GM20431 (cell line): ENCODE data around the gene MMP7.

Source experiments
- in situ Hi-C: fragments of 300-500 bp; cut with MseI, MboI; formaldehyde crosslinking; loops from one replicate; pipeline ENCODE4 v1.15.0; 2020; ENCODE audit warnings: low sequenced_read_pairs; ENCODE audit not compliant: unreplicated experiment

Gene MMP7

GRCh38 chr11:102530558-102530957 lies at the start of gene MMP7:
MMP7 (minus strand) TSS chr11:102530747; CDS start chr11:102530700, 47 bp downstream.
- in situ Hi-C loops: no loop called here

GRCh38 chr11:102577723-102578122 lies 47.2 kb upstream of the MMP7 start:
- in situ Hi-C loops: no loop called here

DNA sequence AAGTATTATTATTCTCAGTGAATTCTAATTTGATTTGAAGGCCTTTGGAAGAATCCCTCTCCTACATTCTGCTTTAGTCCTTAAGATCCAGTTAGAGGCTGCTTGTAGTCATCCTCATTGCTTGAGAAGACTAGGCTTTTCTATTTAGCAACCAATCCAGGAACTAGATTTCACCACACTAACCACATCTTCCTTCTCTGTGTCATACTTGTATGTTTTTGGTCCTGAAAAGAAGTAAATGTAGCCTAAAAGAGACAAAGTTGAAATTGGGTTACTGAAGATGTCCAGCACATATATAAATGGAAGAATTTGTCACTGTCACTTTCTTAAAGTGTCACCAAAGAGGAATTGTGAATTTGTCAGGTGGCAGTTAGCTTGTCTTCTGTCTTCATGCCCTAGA lies 46.6 kb upstream of the MMP7 start:
- in situ Hi-C loops: no loop called here

- in situ Hi-C loops: no loop called here
Measured at GRCh38 chr11:102576350-102576749, 45.8 kb upstream of the MMP7 start.

DNA sequence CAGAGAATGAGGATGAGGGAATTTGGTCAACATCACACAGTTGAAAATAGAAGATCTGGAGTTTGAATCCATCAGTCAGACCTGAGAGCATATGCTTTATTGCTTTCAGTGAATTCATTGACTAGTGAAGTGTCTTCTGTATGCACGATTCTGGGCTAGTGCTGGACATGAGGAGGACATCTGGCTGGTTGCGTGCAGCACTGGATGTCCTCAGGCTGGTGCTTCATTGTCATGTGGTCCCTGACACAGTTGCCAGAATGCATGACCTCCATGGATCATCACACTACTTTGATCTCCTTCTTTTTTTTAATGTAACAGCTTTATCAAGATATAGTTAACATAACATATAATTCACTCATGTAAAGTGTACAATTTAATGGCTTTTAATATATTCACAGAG lies 44.5 kb upstream of the MMP7 start:
- in situ Hi-C loops: no loop called here

DNA sequence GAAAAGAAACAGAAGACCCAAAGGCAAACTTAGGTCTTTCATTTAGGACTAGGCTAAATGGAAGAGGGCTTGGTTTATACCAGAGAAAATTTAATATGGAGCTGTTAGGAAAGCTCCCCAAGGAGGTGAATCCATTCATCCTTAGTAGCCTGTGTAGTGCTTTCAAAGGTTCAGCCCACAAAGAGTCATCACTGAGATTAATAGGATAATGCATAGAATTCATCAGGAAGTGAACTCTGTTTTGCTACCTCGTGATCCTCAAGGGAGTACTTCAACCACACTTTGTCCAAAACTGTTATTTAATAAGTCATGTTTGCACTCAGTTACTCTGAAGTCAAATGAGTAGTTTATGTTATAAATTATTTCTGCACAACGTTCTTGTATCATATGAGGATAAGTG lies 43.3 kb upstream of the MMP7 start:
- in situ Hi-C loops: no loop called here

DNA sequence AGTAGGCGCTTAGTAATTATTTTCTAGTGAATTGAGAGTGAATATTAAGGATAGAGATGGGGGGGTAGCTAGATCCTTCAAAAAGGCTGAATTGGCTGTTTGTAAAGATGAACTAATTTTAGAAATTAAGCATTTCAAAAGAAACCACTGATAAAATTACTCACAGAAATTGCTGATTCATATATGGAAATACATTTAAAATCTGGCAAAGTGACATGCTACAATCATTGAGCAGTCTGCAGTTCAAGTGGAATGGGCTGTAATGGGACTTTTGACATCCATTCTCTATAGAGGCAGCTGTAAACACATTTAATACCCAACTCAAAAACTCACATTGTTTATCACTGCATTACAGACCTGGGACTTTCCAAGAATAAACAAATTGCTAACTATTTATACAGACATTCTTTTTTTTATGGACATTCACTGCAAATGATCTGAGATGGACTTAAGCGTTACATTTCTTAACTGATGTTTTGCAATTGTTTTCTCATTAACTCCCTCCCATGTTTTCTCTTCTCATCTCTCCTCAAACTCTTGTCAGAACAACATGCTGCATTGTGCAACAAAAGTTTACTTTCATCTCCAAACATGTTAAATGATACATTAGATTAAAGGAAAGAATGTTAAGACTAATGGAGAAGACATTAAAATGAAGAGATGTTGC lies 42.1 kb upstream of the MMP7 start:
- in situ Hi-C loops: no loop called here

DNA sequence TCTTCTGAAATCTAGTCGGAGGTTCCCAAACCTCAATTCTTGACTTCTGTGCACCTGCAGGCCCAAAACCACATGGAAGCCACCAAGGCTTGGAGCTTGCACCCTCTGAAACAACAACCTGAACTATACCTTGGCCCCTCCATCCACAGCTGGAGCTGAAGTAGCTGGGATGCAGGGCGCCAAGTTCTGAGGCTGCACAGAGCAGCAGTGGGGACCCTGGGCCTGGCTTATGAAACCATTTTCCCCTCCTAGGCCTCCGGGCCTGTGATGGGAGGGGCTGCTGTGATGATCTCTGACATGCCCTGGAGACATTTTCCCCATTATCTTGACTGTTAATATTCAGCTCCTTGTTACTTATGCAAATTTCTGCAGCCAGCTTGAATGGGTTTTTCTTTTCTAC lies 38.3 kb upstream of the MMP7 start:
- in situ Hi-C loops: no loop called here

- in situ Hi-C loops: no loop called here
Measured at GRCh38 chr11:102566112-102566511, 35.6 kb upstream of the MMP7 start.

DNA sequence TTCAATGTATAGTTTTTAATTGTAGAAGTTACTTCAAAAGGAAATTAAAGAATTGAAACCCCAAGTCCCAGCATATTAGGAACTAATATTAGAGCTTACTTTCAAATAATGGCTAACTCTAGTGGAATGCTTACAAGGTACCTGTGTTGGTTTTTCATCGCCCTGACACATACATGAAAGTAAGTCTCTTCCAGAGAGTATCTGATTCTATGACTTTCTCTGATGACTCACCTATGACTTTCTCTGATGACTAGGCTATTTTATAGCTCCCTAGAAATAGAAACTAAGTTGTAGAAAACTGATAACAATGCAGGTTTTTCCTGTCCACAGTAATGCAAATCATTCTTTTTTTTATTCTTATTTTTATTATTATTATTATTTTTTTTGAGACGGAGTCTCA lies 33.6 kb upstream of the MMP7 start:
- in situ Hi-C loops: no loop called here

GRCh38 chr11:102561636-102562035 lies 31.1 kb upstream of the MMP7 start:
- in situ Hi-C loops: no loop called here

DNA sequence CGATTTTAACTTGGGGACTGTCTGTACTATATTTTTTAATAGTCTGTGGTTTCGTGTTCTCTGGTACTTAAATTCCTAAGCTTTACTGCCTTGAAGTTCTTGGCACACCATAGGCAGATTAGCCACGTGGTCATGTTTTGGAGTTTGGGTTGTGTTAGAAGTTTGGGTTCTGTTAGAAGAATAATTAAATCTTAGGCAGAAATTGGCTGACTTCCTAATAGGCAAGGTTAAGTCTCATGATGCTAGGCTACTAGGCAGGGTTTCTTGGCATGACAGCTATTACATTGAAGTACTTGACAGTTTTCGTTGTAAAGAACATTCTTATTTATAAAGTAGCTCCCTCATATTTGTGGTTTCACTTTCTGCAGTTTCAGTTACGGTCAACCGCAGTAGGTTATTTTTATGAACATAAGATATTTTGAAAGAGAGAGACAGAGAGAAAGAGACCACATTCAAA lies 30.0 kb upstream of the MMP7 start:
- in situ Hi-C loops: no loop called here

- in situ Hi-C loops: no loop called here
Measured at GRCh38 chr11:102559839-102560238, 29.3 kb upstream of the MMP7 start.

DNA sequence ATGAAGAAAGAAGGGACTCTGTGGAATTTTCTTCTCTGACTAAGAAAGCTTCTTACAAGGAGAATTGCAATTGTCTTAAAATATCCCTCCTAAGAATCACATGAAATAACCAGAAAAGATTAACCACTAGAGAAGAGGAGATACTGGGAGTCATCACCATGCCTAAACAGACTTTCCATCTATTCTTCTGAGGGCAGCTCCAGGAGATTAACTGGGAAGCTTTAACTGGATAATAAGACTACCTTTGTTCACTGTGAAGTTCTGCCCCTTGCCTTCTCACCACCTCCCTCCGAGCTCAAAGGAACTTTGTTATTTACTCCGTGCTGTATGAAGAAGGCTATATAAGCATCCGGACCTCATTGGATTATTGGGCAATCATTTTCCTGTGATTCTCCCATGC lies 24.5 kb upstream of the MMP7 start:
- in situ Hi-C loops: no loop called here

DNA sequence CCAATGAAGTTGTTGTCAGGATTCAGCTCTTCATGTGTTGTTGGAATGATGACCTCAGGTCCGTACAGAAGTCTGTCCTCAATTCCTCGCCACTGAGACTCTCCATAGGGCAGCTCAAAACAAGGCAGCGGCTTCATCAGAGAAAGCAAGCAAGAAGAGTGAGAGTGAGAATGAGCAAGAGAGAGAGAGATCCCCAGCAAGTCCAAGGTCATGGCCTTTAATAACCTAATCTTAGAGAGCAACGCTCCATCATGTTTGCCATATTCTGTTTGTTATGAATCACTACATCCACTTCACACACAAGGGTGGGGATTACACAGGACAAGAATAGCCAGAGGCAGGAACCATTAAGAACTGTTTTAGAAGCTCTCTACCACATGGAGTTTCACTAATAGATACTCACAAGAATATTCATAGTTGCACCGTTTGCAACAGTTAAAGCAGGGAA lies 23.3 kb upstream of the MMP7 start:
- in situ Hi-C loops: no loop called here

GRCh38 chr11:102552447-102553194 lies 22.1 kb upstream of the MMP7 start:
- in situ Hi-C loops: no loop called here

GRCh38 chr11:102552020-102552419 lies 21.5 kb upstream of the MMP7 start:
- in situ Hi-C loops: no loop called here

DNA sequence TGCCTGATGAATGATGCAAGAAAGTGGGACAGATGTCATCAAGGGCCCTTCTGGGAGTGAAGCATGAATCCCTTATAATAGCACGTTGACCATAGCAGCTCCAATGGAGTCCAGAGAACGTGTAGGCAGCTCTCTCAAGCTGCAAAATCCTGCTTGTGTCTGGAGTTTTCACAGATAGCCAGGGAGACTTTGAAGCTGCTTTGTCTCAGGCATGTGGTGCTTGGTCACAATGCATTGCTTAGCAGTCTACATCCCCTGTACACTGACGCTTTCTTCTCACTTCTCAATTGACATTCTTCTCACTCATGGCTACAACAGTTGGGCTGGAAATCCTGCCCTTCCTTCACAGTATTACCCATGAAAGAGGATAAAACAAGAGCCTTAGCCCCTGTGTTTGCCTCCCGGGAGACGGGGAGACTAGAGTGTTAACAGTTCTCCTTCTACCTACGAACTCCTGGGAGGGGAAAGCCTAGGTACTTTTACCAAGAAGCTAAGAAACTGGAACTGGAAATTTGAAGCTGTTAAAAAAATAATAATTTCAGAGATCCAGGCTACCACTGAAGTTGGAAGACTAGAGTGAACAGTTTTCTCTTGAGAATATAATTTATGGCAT lies 20.7 kb upstream of the MMP7 start:
- in situ Hi-C loops: no loop called here

DNA sequence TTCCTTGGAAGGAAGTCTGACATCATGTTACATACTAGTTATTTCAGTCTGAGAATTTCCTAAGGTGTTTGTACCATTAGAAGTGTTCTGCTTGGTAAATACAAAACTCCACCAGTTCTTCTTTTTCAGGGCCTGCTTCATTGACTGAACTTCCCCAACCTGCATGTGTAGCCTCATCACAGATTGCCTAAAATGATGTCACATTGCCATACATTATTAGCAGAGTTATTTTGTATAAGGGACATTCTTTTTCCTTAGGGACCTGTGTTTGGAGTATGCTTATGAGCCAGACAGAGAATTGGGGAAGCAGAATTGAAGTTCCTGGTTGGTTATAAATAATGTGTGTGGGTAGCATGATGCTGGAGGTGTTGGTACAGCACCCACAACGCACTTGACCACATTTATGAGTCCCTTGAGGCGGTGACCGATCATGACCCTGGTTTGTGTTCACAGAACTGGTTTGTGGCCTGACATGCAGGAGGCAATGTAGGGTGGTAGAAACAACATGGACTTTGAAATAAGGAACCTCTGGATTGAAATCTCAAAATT lies 16.4 kb upstream of the MMP7 start:
- in situ Hi-C loops: no loop called here

GRCh38 chr11:102546427-102546826 lies 15.9 kb upstream of the MMP7 start:
- in situ Hi-C loops: no loop called here

GRCh38 chr11:102545701-102546100 lies 15.2 kb upstream of the MMP7 start:
- in situ Hi-C loops: no loop called here
